RCC 7860 (cell line): ENCODE results near the gene CEACAM6.
A peak's percentile ranks its signal among the peaks of the same experiment; 100 is the strongest.
"Not testable (repeated sequence)": the region's sequence is repeated elsewhere in the genome, so short reads cannot be mapped to it uniquely, and the experiment has no call there.

Experiments
- DNase-seq: peaks from one replicate; pipeline ENCODE4 v3.0.0-alpha.2; 2015; ENCODE audit warnings: low spot score
- FAIRE-seq: peaks from 2 replicates; lab custom pipeline; 2012; peaks lifted over from hg19 to GRCh38; lab: Jason Lieb, UNC

The CEACAM6 gene

DNA sequence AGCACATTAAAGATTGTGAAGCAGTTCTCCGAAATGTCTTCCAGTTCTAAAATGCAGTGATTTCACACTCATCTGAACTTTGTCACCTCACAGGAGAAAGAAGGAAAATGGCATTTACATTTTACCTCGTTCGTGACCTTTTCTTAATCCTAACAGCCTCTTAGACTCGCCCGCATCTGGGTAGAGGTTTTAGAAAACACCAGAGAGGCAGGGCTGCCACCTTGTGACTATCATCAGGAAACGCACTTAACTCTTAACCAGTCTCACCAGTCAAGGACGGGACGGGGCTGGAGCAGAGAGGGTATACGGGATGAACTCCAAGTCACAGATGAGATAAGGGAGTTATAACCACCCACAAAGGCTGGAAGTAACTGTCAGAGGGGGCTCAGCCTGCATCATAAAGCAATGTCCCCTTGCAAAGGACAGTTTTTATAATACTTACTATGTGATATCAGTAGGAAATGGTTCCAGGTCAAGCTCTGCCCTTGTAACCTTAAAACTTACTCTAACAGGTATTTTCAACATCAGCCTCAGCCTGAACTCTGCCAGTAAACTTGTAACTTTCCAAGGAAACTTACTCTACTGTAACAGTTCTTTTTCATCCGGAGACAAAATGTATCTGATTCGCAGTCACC is 8.6 kb upstream of the CEACAM6 start:
- DNase-seq = no peak

DNA sequence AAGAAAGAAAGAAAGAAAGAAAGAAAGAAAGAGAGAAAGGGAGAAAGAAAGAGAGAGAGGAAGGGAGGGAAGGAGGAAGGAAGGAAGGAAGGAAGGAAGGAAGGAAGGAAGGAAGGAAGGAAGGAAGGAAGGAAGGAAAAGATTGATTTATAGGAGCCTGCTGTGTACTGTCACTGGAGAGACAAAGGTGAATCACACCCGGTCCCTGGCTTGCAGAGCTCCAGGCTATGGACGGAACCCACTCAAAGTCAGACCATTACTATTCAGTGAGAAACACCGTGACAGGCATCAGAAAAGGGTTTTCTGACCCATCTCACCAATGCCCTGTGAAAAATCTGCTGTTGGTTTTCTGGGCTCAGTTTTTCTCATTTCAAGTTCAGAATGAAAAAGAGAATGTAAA is 7.3 kb upstream of the CEACAM6 start:
- FAIRE-seq = no peak
- no peak for DNase-seq

More for the DNA sequence above, 8.6 kb upstream of the CEACAM6 start:
- FAIRE-seq = no peak

DNA sequence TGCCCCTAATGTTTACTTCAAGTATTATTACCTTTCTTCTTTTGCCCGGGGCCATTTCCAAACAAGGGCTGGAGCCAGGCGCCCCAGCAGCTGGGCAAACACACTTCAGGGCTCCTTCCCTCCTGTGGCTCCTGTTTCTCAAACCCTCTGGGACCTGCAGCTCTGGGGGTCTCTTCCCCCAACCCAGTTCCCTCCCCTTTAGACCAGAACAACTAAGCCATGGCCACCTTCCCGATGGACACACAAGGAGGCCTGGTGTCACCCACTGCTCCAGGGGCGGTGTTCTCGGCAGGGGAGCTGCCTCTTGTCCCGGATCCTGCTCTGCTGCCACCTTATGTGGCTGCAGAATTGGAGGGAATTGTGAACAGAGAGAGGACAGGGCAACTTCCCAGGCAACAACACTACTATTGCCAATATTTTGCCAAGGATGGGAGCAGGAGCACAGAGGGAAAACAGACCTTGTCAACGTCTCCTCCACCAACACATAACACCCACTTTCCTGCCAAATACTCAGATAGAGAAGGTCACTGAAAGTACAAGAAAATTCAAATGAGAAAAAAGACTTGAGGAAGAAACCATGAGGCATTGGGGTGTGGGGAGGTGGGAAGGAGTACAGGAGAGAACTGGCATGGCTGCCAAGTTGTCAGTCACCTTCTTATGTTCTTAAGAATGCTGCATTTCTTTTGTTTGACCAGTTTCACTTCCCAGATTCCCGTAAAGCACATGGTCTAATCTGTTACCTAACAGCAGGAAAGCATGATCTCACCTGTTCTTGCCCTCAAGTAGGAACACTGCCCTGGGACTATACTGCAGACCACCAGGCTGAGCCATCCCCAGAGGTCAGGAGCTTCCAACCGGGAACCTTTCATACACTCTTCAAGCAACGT is 4.8 kb upstream of the CEACAM6 start:
- not testable (repeated sequence) for FAIRE-seq, DNase-seq

DNA sequence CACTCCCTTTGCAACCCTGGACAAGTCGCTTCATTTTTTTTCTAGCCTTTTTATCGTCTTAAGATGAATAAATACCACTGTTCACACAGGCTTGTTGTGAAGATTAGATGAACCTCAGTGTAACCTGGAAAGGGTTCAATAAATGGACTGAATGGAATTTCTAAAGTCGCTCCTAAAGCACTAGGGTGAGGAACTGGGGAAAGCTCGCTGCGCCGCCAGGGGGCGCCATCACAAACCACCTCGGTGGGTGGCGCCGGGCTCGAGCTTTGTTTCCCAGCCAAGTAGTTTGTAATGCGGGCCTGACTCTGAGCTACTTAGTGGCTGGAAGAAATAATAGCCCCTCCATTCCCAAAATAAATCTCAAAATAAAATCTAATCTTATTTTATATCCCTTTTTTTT is 2.2 kb upstream of the CEACAM6 start:
- no peak for DNase-seq
- no peak for FAIRE-seq

DNA sequence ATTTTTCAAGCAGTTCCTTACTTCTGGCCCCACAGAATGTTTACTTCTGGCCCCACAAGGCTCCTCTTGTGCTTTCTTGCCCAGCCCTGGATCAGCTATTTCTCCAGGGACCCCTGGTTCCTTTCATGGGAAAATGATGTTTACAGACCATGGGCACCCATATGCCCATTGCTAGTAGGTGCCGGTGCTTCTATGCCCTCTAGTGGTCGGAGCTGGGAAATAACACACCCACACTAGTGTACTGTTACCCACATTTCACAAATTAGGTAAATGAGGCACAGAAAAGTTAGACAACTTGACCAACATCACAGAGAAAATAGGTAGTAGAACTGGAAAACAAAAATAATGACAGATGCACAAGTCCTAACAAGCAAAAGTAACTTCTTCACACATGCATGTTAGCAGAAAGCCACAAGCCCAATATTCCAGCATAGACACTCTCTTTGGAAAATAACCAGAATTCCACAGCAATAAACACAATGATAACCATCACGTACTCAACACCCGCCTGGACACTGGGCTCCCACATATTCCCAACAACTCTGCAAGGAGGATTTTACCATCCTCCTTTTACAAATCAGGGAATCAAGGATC is 1.3 kb upstream of the CEACAM6 start:
- FAIRE-seq = no peak
- DNase-seq = no peak

DNA sequence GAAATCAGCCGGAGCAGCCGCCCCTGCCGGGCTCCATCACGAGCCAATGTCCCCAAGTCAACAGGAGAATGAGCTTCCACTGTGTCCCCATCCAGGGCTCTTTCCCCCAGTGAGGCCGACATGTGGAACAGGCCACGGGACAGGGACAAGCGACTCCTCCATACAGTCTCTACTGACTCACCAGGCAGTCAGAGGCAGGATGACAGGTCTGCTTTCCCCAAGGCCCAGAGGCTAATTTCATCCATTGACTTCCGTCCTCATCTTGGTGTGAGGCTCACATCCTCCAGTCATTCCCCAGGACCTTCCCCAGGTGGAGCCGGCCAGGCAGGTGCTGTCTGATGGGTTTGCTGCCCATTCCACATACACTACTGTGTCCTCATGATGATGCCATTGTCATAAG is 3.5 kb downstream of the CEACAM6 start:
- FAIRE-seq (no peak), DNase-seq (no peak)

DNA sequence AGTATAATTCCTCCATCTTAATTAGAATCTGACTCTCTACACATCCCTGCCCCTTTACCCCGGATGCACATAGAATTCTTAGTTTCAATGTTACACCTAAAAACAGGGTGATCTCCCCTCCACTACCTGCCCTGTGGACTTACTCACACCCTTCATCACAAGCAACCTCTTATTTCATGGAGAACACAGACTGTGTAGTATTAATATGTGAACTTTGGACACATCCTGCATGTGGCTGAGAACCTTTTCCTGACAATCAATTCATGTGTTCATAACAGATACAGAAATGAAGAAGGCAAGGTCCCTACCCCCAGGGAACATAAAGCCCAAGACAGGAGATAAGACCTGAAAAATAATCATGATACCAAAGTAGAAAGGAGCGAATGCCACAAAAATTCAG is 11.8 kb downstream of the CEACAM6 start:
- FAIRE-seq = no peak
- no peak for DNase-seq

DNA sequence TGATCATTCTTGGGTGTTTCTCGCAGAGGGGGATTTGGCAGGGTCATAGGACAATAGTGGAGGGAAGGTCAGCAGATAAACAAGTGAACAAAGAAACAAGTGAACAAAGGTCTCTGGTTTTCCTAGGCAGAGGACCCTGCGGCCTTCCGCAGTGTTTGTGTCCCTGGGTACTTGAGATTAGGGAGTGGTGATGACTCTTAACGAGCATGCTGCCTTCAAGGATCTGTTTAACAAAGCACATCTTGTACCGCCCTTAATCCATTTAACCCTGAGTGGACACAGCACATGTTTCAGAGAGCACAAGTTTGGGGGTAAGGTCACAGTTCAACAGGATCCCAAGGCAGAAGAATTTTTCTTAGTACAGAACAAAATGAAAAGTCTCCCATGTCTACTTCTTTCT is 12.8 kb downstream of the CEACAM6 start:
- not testable (repeated sequence) for DNase-seq

DNA sequence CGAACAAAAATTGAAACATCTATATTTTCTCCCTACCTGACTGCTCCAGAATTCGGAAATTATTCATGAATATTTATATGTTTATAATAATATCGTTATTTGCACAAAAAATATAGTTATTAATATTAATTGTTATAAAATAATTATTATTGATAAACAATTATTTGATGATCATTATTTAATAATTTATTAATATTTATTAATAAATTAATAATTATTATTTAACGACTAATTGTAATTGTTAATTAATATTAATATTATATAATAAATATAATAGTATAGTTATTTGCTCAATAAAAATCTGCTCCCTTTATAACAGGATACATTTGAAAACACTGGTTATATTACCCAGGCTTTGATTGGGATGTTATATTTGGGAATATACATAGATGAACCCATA is 14.3 kb downstream of the CEACAM6 start:
- DNase-seq = no peak
- FAIRE-seq = peak; percentile 82

More for the DNA sequence above, 12.8 kb downstream of the CEACAM6 start:
- not testable (repeated sequence) for FAIRE-seq

DNA sequence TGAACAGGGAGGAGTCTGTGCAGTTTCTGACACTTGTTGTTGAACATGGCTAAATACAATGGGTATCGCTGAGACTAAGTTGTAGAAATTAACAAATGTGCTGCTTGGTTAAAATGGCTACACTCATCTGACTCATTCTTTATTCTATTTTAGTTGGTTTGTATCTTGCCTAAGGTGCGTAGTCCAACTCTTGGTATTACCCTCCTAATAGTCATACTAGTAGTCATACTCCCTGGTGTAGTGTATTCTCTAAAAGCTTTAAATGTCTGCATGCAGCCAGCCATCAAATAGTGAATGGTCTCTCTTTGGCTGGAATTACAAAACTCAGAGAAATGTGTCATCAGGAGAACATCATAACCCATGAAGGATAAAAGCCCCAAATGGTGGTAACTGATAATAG is 16.1 kb downstream of the CEACAM6 start:
- no peak for FAIRE-seq
- DNase-seq = no peak

DNA sequence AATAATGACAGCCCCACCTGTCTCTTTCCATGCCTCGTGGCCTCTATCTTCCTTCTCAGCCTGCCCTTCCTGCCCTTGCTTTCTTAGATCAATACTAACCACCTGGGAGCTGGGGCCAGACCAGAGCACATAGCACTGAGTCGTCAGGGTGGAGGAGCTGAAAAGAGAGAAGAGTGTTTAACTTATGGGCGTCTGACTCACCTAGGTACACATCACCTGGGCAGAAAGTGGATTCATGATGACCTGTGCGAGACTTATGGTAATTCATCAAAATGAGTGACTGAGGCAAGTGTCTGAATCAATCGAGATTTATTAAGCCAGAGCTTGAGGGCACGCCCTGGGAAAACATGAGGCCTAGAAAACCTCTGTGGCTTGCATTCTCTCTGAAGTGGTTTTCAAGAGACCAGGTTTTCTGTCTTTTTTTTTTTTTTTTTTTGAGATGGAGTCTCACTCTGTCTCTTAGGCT is 19.2 kb downstream of the CEACAM6 start:
- no peak for FAIRE-seq
- DNase-seq = no peak

DNA sequence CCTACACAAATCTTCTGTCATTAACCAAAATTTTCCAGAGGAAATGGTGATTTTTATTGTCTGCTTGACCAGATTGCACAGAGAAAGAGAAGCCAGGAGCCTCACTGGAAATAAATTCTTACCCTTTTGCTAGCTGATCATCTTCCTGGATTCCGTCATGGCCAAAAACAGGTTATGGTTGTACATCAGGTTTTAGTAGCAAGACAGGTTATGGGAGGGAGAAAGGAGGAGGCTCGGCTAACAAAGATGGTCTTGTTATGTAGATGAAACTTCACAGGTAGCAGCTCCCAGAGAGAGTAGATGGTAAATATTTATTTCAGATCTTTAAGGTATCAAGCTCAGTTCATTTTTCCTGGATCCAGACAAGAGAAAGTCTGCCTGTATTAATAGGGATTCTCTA is 21.4 kb downstream of the CEACAM6 start:
- no peak for FAIRE-seq

DNA sequence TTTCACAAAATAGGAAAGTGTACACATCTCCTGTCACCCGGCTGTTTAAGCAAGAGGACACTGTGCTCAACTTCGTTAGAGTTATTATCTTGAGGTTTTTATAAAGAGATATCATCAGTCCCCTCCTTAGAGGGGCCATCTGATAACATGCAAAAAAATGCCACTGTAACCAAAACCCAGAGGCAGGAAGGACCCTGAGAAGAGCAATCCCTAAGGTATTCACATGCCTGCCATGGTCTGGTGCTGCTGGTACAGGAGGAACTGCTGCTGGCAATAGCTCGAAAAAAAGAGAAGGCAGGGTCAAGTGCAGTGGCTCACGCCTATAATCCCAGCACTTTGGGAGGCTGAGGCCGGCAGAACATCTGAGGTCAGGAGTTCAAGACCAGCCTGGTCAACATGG is 28.3 kb downstream of the CEACAM6 start:
- FAIRE-seq (no peak), DNase-seq (no peak)

More for the DNA sequence above, 21.4 kb downstream of the CEACAM6 start:
- DNase-seq = no peak

DNA sequence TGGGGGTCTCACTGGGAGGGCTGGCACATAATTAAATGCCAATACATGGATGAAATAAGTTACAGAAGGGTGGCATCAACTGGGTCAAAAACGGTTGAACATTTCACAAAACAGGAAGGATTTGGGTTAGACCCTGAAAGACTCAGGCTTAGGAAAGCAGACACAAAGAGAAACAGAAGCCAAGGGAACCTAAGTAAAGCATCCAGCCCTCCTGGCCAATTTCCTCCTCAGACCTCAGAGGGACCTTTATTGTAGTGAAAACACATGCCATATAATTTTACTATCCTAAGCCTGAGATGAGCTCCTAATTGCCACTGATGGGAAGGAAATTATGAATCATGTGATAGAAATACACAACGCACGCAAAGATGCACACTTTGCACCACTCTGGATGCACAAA is 29.0 kb downstream of the CEACAM6 start:
- FAIRE-seq (no peak), DNase-seq (no peak)

DNA sequence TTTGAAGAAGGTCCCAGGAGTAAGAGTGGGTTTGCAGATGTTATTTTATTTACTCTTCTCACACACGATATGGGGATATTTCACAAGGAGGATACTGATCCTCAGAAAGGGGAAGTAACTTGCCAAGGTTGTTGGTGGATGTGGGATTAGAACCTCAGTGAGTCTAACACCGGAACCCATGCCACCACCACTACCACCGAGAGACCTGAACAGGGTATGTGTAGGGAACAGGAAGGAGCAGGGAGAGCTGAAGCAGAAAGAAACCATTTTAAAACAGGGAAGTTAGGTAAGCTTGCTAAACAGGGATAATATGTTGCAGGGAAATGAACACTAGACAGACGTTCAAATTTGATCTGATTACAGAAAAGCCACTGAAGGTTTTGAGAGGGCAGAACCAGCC is 29.4 kb downstream of the CEACAM6 start:
- FAIRE-seq = no peak

DNA sequence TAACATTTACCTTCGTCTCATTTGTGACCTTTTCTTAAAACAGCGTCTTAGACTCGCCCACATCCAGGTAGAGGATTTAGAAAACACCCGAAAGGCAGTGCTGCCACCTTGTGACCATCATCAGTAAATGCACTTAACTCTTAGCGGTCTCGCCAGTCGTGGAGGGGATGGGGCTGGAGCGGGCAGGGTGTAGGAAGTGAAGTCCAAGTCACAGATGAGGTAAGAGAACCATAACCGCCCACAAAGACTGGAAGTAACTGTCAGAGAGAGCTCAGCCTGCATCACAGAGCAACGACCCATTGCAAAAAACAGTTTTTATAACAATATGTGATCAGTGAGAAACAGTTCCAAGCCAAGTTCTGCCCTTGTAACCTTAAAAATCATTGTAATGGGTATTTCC is 30.3 kb downstream of the CEACAM6 start:
- peak; percentile 12 for FAIRE-seq
- DNase-seq = peak; percentile 35

More for the DNA sequence above, 29.4 kb downstream of the CEACAM6 start:
- DNase-seq = no peak

DNA sequence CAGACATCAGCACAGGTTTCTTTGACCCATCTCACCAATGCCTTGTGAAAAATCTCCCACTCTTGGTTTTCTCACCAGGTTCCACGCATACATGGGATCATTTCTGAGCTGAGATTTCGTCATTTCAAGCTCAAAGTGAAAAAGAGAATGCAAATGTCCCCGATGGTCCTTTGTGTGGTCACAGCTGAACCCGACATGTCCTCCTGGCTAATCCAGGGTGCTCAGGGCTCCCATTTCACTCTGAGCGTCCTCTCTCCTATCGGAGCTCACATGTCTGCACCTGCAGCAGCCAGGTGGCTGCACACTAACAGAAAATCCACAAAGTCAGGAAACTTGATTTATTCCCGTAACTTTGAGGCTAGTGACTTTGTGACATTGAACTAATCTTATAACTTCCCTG is 31.7 kb downstream of the CEACAM6 start:
- FAIRE-seq (no peak), DNase-seq (no peak)

DNA sequence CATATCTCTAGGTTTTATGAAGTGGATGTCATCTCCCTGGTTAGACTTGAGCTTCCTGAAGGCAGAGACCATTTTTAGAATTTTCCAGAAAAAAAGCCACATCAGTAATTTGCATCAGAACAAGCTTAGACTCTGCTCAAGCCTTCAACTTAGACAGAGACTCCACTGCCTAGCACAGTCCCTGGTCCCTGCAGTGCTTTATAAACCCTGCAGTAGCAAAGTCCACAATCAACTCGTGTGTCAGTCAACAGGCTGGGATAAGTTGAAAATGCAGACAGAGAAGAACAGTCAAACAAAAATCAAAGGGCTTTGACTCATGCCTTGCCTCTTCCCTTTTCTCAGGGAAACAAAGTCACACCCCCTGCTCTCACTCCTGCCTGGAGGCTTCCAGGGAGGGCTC is 33.2 kb downstream of the CEACAM6 start:
- FAIRE-seq = not testable (repeated sequence)

DNA sequence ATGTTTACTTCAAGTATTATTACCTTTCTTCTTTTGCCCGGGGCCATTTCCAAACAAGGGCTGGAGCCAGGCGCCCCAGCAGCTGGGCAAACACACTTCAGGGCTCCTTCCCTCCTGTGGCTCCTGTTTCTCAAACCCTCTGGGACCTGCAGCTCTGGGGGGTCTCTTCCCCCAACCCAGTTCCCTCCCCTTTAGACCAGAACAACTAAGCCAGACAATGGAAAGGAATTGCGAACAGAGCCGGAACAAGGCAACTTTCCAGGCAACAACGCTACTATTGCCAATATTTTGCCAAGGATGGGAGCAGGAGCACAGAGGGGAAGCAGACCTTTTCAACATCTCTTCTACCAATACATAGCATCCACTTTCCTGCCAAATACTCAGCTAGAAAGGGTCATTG is 33.7 kb downstream of the CEACAM6 start:
- FAIRE-seq = not testable (repeated sequence)

More for the DNA sequence above, 33.2 kb downstream of the CEACAM6 start:
- DNase-seq = not testable (repeated sequence)

DNA sequence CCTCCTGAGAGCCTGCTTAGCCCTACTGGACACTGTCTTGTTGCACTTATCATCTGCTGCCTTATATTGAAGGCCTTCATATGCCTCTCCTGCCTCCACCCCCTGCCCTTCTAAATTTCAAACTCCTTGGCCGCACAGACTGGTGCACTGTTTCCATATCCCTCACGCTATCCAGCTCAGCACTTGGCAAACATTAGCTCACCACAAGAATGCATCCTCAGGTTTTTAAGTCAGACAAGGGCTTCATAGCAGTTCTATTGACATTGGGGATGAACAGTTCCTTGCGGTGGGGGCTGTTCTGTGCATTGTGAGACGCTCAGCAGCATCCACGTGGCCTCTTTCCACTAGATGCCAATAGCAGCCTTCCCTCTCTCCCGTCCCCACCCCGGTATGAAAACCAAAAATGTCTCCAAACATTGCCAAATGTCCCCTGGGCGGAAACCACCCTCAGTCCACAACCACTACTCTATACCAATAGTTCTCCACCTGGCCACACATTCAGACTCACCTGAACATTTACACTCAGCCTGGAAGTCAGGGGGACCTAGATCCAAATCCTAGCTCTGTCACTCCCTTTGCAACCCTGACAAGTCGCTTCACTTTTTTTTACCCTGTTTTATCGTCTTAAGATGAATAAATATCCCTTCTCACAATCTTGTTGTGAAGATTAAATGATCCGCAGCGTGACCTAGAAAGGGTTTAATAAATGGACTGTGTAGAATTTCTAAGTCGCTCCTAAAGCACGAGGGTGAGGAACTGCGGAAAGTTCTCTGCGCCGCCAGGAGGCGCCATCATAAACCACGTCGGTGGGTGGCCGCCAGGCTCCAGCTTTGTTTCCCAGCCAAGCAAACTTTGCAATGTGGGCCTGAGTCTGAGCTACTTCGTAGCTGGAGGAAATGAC is 37.4 kb downstream of the CEACAM6 start:
- FAIRE-seq (no peak), DNase-seq (no peak)

More for the DNA sequence above, 33.7 kb downstream of the CEACAM6 start:
- not testable (repeated sequence) for DNase-seq

DNA sequence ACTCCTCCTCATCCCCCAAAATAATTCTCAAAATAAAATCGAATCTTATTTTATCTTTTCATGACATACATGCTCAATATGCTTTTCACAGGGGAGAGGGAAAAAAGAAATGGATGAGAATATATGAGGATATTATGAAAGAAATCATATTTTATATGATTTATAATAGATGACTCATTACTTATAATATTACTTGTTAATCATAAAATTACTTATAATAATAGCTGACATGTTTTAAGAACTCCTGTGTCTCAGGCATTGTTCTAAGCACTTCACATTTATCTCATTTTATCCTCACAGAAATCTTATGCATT is 38.0 kb downstream of the CEACAM6 start:
- FAIRE-seq (no peak), DNase-seq (no peak)
